HG03521 (cell line): ENCODE results near the gene HOXA2.

ENCODE experiments used
- ATAC-seq: cut with Tn5 transposase; IDR thresholded peaks from one replicate; pipeline ENCODE4 v1.9.1; 2021; ENCODE audit warnings: mild to moderate bottlenecking, moderate library complexity; ENCODE audit not compliant: unreplicated experiment

HOXA2 gene

GRCh38 chr7:27126596-27127327 is 24.3 kb upstream of the HOXA2 start:
- no peak for ATAC-seq

- no peak for ATAC-seq
Observed at GRCh38 chr7:27125986-27126394, 23.5 kb upstream of the HOXA2 start.

GRCh38 chr7:27124902-27125689 is 22.6 kb upstream of the HOXA2 start:
- ATAC-seq, result no peak

- no peak for ATAC-seq
Observed at GRCh38 chr7:27124096-27124901, 21.8 kb upstream of the HOXA2 start.

GRCh38 chr7:27123477-27124053 is 21.1 kb upstream of the HOXA2 start:
- ATAC-seq, result no peak

GRCh38 chr7:27123007-27123476 is 20.6 kb upstream of the HOXA2 start:
- no peak for ATAC-seq

- no peak for ATAC-seq
Observed at GRCh38 chr7:27122077-27122910, 19.8 kb upstream of the HOXA2 start.

- ATAC-seq, result no peak
Observed at GRCh38 chr7:27121684-27122076, 19.2 kb upstream of the HOXA2 start.

GRCh38 chr7:27119412-27119911 is 17.0 kb upstream of the HOXA2 start:
- ATAC-seq, result no peak

- no peak for ATAC-seq
Observed at GRCh38 chr7:27118580-27118979, 16.1 kb upstream of the HOXA2 start.

- no peak for ATAC-seq
Observed at GRCh38 chr7:27117887-27118491, 15.5 kb upstream of the HOXA2 start.

- ATAC-seq, result no peak
Observed at GRCh38 chr7:27116962-27117886, 14.7 kb upstream of the HOXA2 start.

GRCh38 chr7:27116031-27116961 is 13.8 kb upstream of the HOXA2 start:
- ATAC-seq, result no peak

GRCh38 chr7:27115221-27116026 is 12.9 kb upstream of the HOXA2 start:
- ATAC-seq, result no peak

- no peak for ATAC-seq
Observed at GRCh38 chr7:27114881-27115220, 12.4 kb upstream of the HOXA2 start.

GRCh38 chr7:27113991-27114769 is 11.7 kb upstream of the HOXA2 start:
- no peak for ATAC-seq
